Endothelial cell of umbilical vein (primary cell): Measurements from ENCODE around the gene ZC3H12C. TPM values are rescaled to one million over a fixed set of nuclear protein-coding genes. Genes with fewer than 3 reads are reported as not detected.

ENCODE experiments used
- BruUV-seq: library from RNA; stranded (reverse); fragments of 400-500 nt; replicated peaks from 2 replicates; lab custom pipeline; 2021; lab: Mats Ljungman, UMichigan
- CTCF ChIA-PET: fragments of 300-600, 350-600 bp; sonication (Branson Sonifier 250); formaldehyde crosslinking; loops from one replicate; lab custom pipeline; 2021; ENCODE audit warnings: antibody characterized with exemption, inconsistent platforms; lab: Charles Lee
- POLR2A ChIA-PET: fragments of 300-600, 350-600 bp; sonication (Branson Sonifier 250); formaldehyde crosslinking; loops from one replicate; lab custom pipeline; 2021; ENCODE audit warnings: antibody characterized with exemption, inconsistent platforms; lab: Charles Lee
- DNase-seq: peaks from one replicate; pipeline ENCODE4 v3.0.0-alpha.2; 2011; ENCODE audit warnings: low read depth, low spot score
- FAIRE-seq: peaks from 2 replicates; lab custom pipeline; 2011; peaks lifted over from hg19 to GRCh38; lab: Jason Lieb, UNC
- H2AFZ ChIP-seq: 2 replicates; pipeline ENCODE4 v1.6.0; 2012; ENCODE audit warnings: low read depth, low read length, control low read depth, inconsistent platforms
- H3K27ac ChIP-seq: 2 replicates; pipeline ENCODE4 v1.5.1; 2011; ENCODE audit warnings: low read depth, mild to moderate bottlenecking, control low read depth, low read length, moderate library complexity; ENCODE audit not compliant: insufficient read depth
- H3K27me3 ChIP-seq, 2 experiments: 2 replicates each; pipeline versions ENCODE4 v1.6.0 to v1.6.1; 2011; ENCODE audit warnings: low read length in 2 of 2, mixed read lengths in 1 of 2; ENCODE audit not compliant: control insufficient read depth in 2 of 2, insufficient read depth in 2 of 2
- H3K36me3 ChIP-seq, 2 experiments: 2 replicates in 1 of 2; 3 replicates in 1 of 2; pipeline ENCODE4 v1.5.1; 2011; ENCODE audit warnings: low read length in 2 of 2, mild to moderate bottlenecking in 1 of 2, moderate library complexity in 1 of 2; ENCODE audit not compliant: control insufficient read depth in 2 of 2, insufficient read depth in 2 of 2; ENCODE audit errors: extremely low read depth in 1 of 2
- H3K4me1 ChIP-seq: 3 replicates; pipeline ENCODE4 v1.5.1; 2011; ENCODE audit warnings: mild to moderate bottlenecking, low read length; ENCODE audit not compliant: control insufficient read depth, insufficient read depth; ENCODE audit errors: extremely low read depth
- H3K4me2 ChIP-seq: 2 replicates; pipeline ENCODE4 v1.6.1; 2011; ENCODE audit warnings: low read length, control low read depth, mixed read lengths; ENCODE audit not compliant: insufficient read depth
- H3K4me3 ChIP-seq, 3 experiments: fragments of 200-600 bp in 1 of 3; sonication (generic), shearing (Covaris generic) in 1 of 3; replicated peaks in 1 of 3; 2 replicates each; pipeline ENCODE4 v1.5.1; 2011 to 2016; ENCODE audit warnings: control low read depth in 3 of 3, low read length in 3 of 3, mild to moderate bottlenecking in 2 of 3, inconsistent platforms in 1 of 3, low read depth in 1 of 3, moderate library complexity in 1 of 3; ENCODE audit not compliant: insufficient read depth in 1 of 3
- H3K79me2 ChIP-seq: 2 replicates; pipeline ENCODE4 v1.6.0; 2012; ENCODE audit warnings: low read length, inconsistent platforms; ENCODE audit not compliant: control insufficient read depth, insufficient read depth
- H3K9ac ChIP-seq: replicated peaks from 2 replicates; pipeline ENCODE3; 2011; ENCODE audit warnings: low read length, control low read depth; ENCODE audit not compliant: insufficient read depth; ENCODE audit errors: extremely low read depth
- H3K9me1 ChIP-seq: replicated peaks from 3 replicates; pipeline ENCODE4 v1.6.0; 2011; ENCODE audit warnings: mild to moderate bottlenecking, low read length; ENCODE audit not compliant: control insufficient read depth, insufficient read depth; ENCODE audit errors: extremely low read depth
- H3K9me3 ChIP-seq: replicated peaks from 2 replicates; pipeline ENCODE4 v1.5.1; 2012; ENCODE audit warnings: low read length, inconsistent platforms; ENCODE audit not compliant: control insufficient read depth, insufficient read depth
- H4K20me1 ChIP-seq: replicated peaks from 2 replicates; pipeline ENCODE3; 2011; ENCODE audit warnings: mild to moderate bottlenecking, low read length; ENCODE audit not compliant: control insufficient read depth, insufficient read depth; ENCODE audit errors: extremely low read depth
- EZH2 ChIP-seq: IDR thresholded peaks from 2 replicates; pipeline ENCODE4 v1.6.1; 2012; ENCODE audit warnings: borderline replicate concordance, low read depth, mild to moderate bottlenecking, moderate library complexity, low read length, inconsistent platforms; ENCODE audit not compliant: severe bottlenecking
- dilution Hi-C: fragments of 300-500 bp; cut with MboI; formaldehyde crosslinking; loops from one replicate; pipeline ENCODE4 v1.15.0; 2019; ENCODE audit warnings: low sequenced_read_pairs; ENCODE audit not compliant: extremely low pct_ligation_motif_present
- intact Hi-C: fragments of 100-400 bp; cut with micrococcal nuclease; formaldehyde crosslinking; loops from one replicate; pipeline ENCODE4 v1.10.0; 2022
- polyA plus RNA-seq, 4 experiments: library from polyadenylated mRNA; depleted of rRNA in 3 of 4; stranded (reverse) in 3 of 4; unstranded in 1 of 4; fragments of >200 nt; gene quantifications; 2 replicates each; pipeline versions ENCODE4 v1.2.1 to v1.2.3, GENCODE V29; 2011 to 2012; ENCODE audit warnings: missing spikeins in 1 of 4
- total RNA-seq: library from RNA; stranded (reverse); gene quantifications from 2 replicates; pipeline ENCODE4 v1.2.3, GENCODE V29; 2021
- TF ChIP-seq, protein P1 (sequence below), 2 donors: IDR thresholded peaks; 1 replicate in 1 of 2; 2 replicates in 1 of 2; pipeline ENCODE4 v1.5.1; 2011; ENCODE audit warnings: low read length in 2 of 2, mild to moderate bottlenecking in 2 of 2, moderate library complexity in 2 of 2, control low read depth in 1 of 2, inconsistent platforms in 1 of 2, low read depth in 1 of 2; ENCODE audit not compliant: insufficient read depth in 1 of 2; ENCODE audit errors: extremely low read depth in 1 of 2
- TF ChIP-seq, protein P2 (sequence below): IDR thresholded peaks from 2 replicates; pipeline ENCODE4 v1.6.1; 2011; ENCODE audit not compliant: insufficient read depth, insufficient read length

ZC3H12C gene
- total and polyA plus RNA-seq, 2 donors (not counting 3 experiments of a cell fraction or from before 2014, with no cell fraction given) = 5.5 to 14.7 TPM

DNA sequence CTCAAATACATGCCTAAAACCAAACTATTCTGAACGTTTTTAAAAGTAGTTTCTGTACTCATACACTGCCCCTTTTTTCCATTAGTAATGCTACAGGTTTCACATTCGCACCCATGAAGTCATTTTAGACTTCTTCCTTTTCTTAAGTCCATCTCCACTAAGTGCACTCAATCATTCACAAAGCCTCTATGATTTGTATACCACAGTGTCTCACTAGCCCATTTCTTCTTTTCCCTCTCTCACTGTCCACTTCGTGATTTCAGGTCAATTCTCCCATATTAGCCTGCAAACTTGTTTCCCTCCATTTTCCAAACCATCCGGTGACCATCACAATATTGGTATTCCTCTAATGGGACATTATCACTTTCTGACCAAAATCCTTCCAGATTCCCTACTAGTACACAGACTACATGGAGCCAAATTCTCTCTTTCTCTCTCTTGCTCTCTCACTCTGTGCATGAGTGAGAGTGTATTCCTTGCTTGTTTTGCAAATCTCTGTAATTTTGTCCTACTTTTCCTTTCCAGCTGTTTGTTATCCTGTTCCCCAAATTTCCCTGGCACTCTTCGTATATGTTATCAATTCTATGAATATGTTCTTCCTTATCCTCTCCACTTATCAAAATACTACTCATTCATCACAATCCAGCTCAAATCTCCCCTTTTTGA lies 3.4 kb upstream of the ZC3H12C start:
- no peak overlapping the region for H3K4me2 ChIP-seq
- H3K9me3 ChIP-seq = no peaks in the 10 kb centered on the region
- BruUV-seq = no TSS peak
- peaks cover 2 to 3% of the 10 kb centered on the region in 2 experiments for H3K27me3 ChIP-seq
- no peak overlapping the region for H3K9ac ChIP-seq
- FAIRE-seq (no peak), DNase-seq (no peak)
- H3K27ac ChIP-seq = no peak overlapping the region
- H3K9me1 ChIP-seq = no peaks in the 10 kb centered on the region
- dilution Hi-C loops = no loop called here
- intact Hi-C loops = loop anchor here (5.0 to 10.0 kb wide), 3 partner anchors 83 to 288 kb away; no protein-coding TSS in a partner anchor
- H3K4me3 ChIP-seq = no peak overlapping the region
- ChIA-PET POLR2A (no interaction called here), CTCF (no interaction called here)
- no peak overlapping the region for H2AFZ ChIP-seq
- no peaks in the 10 kb centered on the region for H4K20me1 ChIP-seq
- H3K79me2 ChIP-seq = peaks cover 12% of the 10 kb centered on the region
- H3K36me3 ChIP-seq = no peaks in the 10 kb centered on the region
- H3K4me1 ChIP-seq = peaks cover 12% of the 10 kb centered on the region
- TF ChIP-seq, protein P1, sequence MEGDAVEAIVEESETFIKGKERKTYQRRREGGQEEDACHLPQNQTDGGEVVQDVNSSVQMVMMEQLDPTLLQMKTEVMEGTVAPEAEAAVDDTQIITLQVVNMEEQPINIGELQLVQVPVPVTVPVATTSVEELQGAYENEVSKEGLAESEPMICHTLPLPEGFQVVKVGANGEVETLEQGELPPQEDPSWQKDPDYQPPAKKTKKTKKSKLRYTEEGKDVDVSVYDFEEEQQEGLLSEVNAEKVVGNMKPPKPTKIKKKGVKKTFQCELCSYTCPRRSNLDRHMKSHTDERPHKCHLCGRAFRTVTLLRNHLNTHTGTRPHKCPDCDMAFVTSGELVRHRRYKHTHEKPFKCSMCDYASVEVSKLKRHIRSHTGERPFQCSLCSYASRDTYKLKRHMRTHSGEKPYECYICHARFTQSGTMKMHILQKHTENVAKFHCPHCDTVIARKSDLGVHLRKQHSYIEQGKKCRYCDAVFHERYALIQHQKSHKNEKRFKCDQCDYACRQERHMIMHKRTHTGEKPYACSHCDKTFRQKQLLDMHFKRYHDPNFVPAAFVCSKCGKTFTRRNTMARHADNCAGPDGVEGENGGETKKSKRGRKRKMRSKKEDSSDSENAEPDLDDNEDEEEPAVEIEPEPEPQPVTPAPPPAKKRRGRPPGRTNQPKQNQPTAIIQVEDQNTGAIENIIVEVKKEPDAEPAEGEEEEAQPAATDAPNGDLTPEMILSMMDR (IDR thresholded peaks at IDR 0.05; ENCODE audit: extremely low read depth in 1 of 2, insufficient read depth in 1 of 2, low read depth in 1 of 2, low read length in 2 of 2) = no peak
- no peak for TF ChIP-seq EZH2
- TF ChIP-seq, protein P2, sequence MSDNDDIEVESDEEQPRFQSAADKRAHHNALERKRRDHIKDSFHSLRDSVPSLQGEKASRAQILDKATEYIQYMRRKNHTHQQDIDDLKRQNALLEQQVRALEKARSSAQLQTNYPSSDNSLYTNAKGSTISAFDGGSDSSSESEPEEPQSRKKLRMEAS = no peak
